GM12874 (cell line): Measurements from ENCODE around the gene PGA5.
"Not testable (repeated sequence)": the region's sequence is repeated elsewhere in the genome, so short reads cannot be mapped to it uniquely, and the experiment has no call there.

Source experiments
- TF ChIP-seq, protein P1 (sequence below): IDR thresholded peaks from 2 replicates; pipeline ENCODE4 v1.5.1; 2011; ENCODE audit warnings: low read depth, mild to moderate bottlenecking, control low read depth, low read length, moderate library complexity; ENCODE audit not compliant: insufficient read depth

The PGA5 gene

GRCh38 chr11:61240875-61241274 lies at the start of gene PGA5:
TSS of gene PGA5 (plus strand) at chr11:61241175. CDS start at chr11:61241227, 52 bp downstream.
- TF ChIP-seq, protein P1, sequence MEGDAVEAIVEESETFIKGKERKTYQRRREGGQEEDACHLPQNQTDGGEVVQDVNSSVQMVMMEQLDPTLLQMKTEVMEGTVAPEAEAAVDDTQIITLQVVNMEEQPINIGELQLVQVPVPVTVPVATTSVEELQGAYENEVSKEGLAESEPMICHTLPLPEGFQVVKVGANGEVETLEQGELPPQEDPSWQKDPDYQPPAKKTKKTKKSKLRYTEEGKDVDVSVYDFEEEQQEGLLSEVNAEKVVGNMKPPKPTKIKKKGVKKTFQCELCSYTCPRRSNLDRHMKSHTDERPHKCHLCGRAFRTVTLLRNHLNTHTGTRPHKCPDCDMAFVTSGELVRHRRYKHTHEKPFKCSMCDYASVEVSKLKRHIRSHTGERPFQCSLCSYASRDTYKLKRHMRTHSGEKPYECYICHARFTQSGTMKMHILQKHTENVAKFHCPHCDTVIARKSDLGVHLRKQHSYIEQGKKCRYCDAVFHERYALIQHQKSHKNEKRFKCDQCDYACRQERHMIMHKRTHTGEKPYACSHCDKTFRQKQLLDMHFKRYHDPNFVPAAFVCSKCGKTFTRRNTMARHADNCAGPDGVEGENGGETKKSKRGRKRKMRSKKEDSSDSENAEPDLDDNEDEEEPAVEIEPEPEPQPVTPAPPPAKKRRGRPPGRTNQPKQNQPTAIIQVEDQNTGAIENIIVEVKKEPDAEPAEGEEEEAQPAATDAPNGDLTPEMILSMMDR = not testable (repeated sequence)

- TF ChIP-seq, protein P1 = no peak
These were observed 47.4 kb upstream of the PGA5 start for GRCh38 chr11:61193596-61193995.

GRCh38 chr11:61194169-61194671 lies 46.8 kb upstream of the PGA5 start:
- TF ChIP-seq, protein P1 = no peak

DNA sequence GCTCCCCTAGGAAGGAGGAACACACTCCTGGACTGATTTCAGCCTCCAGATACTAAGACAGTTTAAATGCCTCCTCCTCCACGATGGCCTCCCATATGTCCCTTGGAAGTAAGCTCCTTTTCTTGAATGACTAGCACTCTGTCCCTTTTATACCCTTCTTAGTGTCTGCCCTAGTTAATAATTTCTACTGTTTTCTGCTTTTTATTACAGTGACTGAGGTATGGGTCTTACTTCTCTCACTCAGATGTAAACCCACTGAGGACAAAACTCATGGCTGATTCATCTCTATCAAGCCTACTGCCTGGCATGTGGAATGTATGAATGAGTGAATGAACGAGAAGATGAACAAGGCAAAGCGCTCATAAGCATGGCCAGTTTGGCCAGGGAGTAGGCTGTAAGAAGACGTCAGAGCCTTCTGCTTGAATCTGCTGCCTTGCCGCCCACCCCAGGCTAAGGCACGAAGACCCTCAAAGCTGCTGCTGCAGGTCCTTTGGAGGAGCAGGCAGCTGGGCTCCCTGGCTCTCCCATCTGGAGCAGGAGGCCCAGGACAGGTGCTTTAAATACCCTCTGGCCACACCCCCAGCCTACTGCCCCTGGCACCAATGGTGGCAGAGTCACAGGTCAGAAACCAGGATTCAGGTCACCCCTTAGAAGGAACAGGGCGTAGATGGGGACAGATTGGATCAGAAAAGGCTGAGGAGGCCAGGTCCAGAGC lies 45.8 kb upstream of the PGA5 start:
- TF ChIP-seq, protein P1 = no peak

GRCh38 chr11:61195719-61196118 lies 45.3 kb upstream of the PGA5 start:
- TF ChIP-seq, protein P1 = no peak

GRCh38 chr11:61198361-61198760 lies 42.6 kb upstream of the PGA5 start:
- TF ChIP-seq, protein P1 = no peak

- TF ChIP-seq, protein P1 = no peak
These were observed 41.9 kb upstream of the PGA5 start for GRCh38 chr11:61198948-61199523.
